GM12878 (cell line): ENCODE results near the gene AFMID. TPM values are rescaled to one million over a fixed set of nuclear protein-coding genes. Genes with fewer than 3 reads are reported as not detected.

Source experiments
- ATAC-seq: fragments of 200-7000 bp; cut with Tn5 transposase; 3 replicates; pipeline ENCODE4 v1.9.1; 2020; ENCODE audit warnings: mild to moderate bottlenecking, moderate library complexity
- BruUV-seq: library from RNA; stranded (reverse); fragments of 400-500 nt; replicated peaks from 2 replicates; lab custom pipeline; 2021; lab: Mats Ljungman, UMichigan
- CTCF ChIA-PET: fragments of 300-600 bp; sonication (Branson Sonifier 250); formaldehyde crosslinking; extraction: SDS; loops from one replicate; lab custom pipeline; 2021; ENCODE audit warnings: inconsistent platforms; lab: Yijun Ruan, JAX
- POLR2A ChIA-PET: fragments of 350-600 bp; formaldehyde crosslinking; extraction: SDS; loops from one replicate; lab custom pipeline; 2021; ENCODE audit warnings: inconsistent platforms; lab: Charles Lee
- RAD21 ChIA-PET: fragments of 300-600 bp; sonication (Branson Sonifier 250); formaldehyde crosslinking; loops from one replicate; lab custom pipeline; 2023; ENCODE audit warnings: antibody characterized with exemption; ENCODE audit not compliant: unreplicated experiment; lab: Charles Lee
- SMC1A ChIA-PET: fragments of 300-600 bp; sonication (Branson Sonifier 250); formaldehyde crosslinking; loops from one replicate; lab custom pipeline; 2023; ENCODE audit not compliant: unreplicated experiment, uncharacterized antibody; lab: Charles Lee
- DNase-seq: peaks from one replicate; pipeline ENCODE4 v3.0.0-alpha.2; 2011; ENCODE audit warnings: low read depth, low spot score
- FAIRE-seq: peaks from 3 replicates; lab custom pipeline; 2011; peaks lifted over from hg19 to GRCh38; lab: Jason Lieb, UNC
- H2AFZ ChIP-seq: 2 replicates; pipeline ENCODE4 v1.6.0; 2011; ENCODE audit warnings: low read depth, low read length, control low read depth; ENCODE audit not compliant: control insufficient read depth
- H3K27ac ChIP-seq: 2 replicates; pipeline ENCODE4 v1.5.1; 2011; ENCODE audit warnings: control low read depth; ENCODE audit not compliant: control insufficient read depth, insufficient read depth
- H3K27me3 ChIP-seq, 2 experiments: replicated peaks in 1 of 2; 2 replicates each; pipeline versions ENCODE4 v1.6.0 to v1.6.1; 2011; ENCODE audit warnings: low read length in 1 of 2; ENCODE audit not compliant: control insufficient read depth in 2 of 2, insufficient read depth in 2 of 2
- H3K36me3 ChIP-seq, 2 experiments: 2 replicates each; pipeline ENCODE4 v1.5.1; 2011; ENCODE audit warnings: low read length in 1 of 2; ENCODE audit not compliant: control insufficient read depth in 2 of 2, insufficient read depth in 2 of 2
- H3K4me1 ChIP-seq: 2 replicates; pipeline ENCODE4 v1.6.1; 2011; ENCODE audit warnings: mild to moderate bottlenecking, low read length, moderate library complexity, mixed read lengths; ENCODE audit not compliant: control insufficient read depth, insufficient read depth
- H3K4me2 ChIP-seq: 2 replicates; pipeline ENCODE4 v1.6.0; 2011; ENCODE audit warnings: control low read depth; ENCODE audit not compliant: control insufficient read depth, insufficient read depth
- H3K4me3 ChIP-seq: fragments of 200-600 bp; sonication (generic); 2 replicates; pipeline ENCODE4 v1.5.1; 2016
- H3K79me2 ChIP-seq: 2 replicates; pipeline ENCODE4 v1.6.0; 2011; ENCODE audit warnings: low read length; ENCODE audit not compliant: control insufficient read depth, insufficient read depth
- H3K9ac ChIP-seq: 2 replicates; pipeline ENCODE4 v1.8.0; 2011; ENCODE audit warnings: low read length, control low read depth, mixed read lengths; ENCODE audit not compliant: control insufficient read depth, insufficient read depth
- H3K9me3 ChIP-seq: replicated peaks from 3 replicates; pipeline ENCODE4 v1.5.1; 2011; ENCODE audit warnings: mild to moderate bottlenecking, low read length; ENCODE audit not compliant: control insufficient read depth, insufficient read depth
- H4K20me1 ChIP-seq: 2 replicates; pipeline ENCODE4 v1.6.0; 2011; ENCODE audit not compliant: control insufficient read depth, insufficient read depth
- BCL11A ChIP-seq: IDR thresholded peaks from 2 replicates; pipeline ENCODE4 v1.6.1; 2011; ENCODE audit warnings: low read depth, low read length
- CBX5 ChIP-seq: sonication (generic); IDR thresholded peaks from 2 replicates; pipeline ENCODE4 v1.6.1; 2016; ENCODE audit warnings: low read depth, moderate library complexity, mild to moderate bottlenecking, inconsistent platforms
- CREM ChIP-seq: IDR thresholded peaks from 2 replicates; pipeline ENCODE4 v1.6.1; 2014; ENCODE audit warnings: antibody characterized with exemption, low read depth
- HSF1 ChIP-seq: fragments of 150-350 bp; IDR thresholded peaks from 2 replicates; pipeline ENCODE4 v1.6.1; 2014; ENCODE audit warnings: mild to moderate bottlenecking, low read depth, low read length
- PKNOX1 ChIP-seq: fragments of 450-650 bp; IDR thresholded peaks from 2 replicates; pipeline ENCODE4 v1.6.1; 2016; ENCODE audit warnings: mild to moderate bottlenecking
- PML ChIP-seq: IDR thresholded peaks from 2 replicates; pipeline ENCODE4 v1.6.1; 2012; ENCODE audit warnings: low read length, inconsistent platforms
- POU2F2 ChIP-seq: IDR thresholded peaks from 3 replicates; pipeline ENCODE4 v1.6.1; 2011; ENCODE audit warnings: low read depth, mild to moderate bottlenecking, low read length, borderline replicate concordance
- SMAD5 ChIP-seq: IDR thresholded peaks from 2 replicates; pipeline ENCODE4 v1.6.1; 2016; ENCODE audit warnings: antibody characterized with exemption, low read depth
- ZNF384 ChIP-seq: IDR thresholded peaks from 2 replicates; pipeline ENCODE4 v1.6.1; 2012; ENCODE audit warnings: low read depth, mild to moderate bottlenecking, low read length, improper control_type of control experiment, borderline replicate concordance
- ZNF687 ChIP-seq: fragments of 450-650 bp; IDR thresholded peaks from 2 replicates; pipeline ENCODE4 v1.6.1; 2017; ENCODE audit warnings: mild to moderate bottlenecking, moderate library complexity
- ZSCAN29 ChIP-seq: fragments of 450-650 bp; IDR thresholded peaks from 2 replicates; pipeline ENCODE4 v1.6.1; 2017; ENCODE audit warnings: mild to moderate bottlenecking, moderate library complexity
- WGBS: methylation state at CpG from one replicate; pipeline ENCODE4 v1.1.6; 2016; ENCODE audit warnings: low lambda C conversion rate; ENCODE audit not compliant: insufficient replicate concordance, insufficient coverage; ENCODE audit errors: missing lambda C conversion rate; 5-methylcytosine and 5-hydroxymethylcytosine counted together
- in situ Hi-C: fragments of 300-500 bp; cut with MboI; formaldehyde crosslinking; loops from 9 replicates; pipeline ENCODE4 v1.14.3; 2018; ENCODE audit warnings: mixed read lengths
- intact Hi-C: fragments of 100-400 bp; cut with micrococcal nuclease; formaldehyde crosslinking; loops from one replicate; pipeline ENCODE4 v1.14.2; 2022; ENCODE audit not compliant: unreplicated experiment
- polyA plus RNA-seq, 11 experiments: library from polyadenylated mRNA; depleted of rRNA in 4 of 11; unstranded in 6 of 11; stranded (reverse) in 5 of 11; fragments of >200 nt; fragmentation: Nextera tagmentation in 4 of 11; fragmentation: Illumina TruSeq in 1 of 11; extraction: Ambion mirVana in 4 of 11; extraction: Trizol in 1 of 11; gene quantifications; 1 replicate in 1 of 11; 2 replicates in 10 of 11; pipeline versions ENCODE4 v1.2.1 to v1.2.3, GENCODE V29; 2011 to 2016; ENCODE audit warnings: inconsistent platforms in 2 of 11, missing spikeins in 2 of 11, low read depth in 1 of 11
- total RNA-seq, 4 experiments: library from RNA; depleted of rRNA in 3 of 4; stranded (reverse); fragments of >200 nt in 3 of 4; fragmentation: Illumina TruSeq in 1 of 4; extraction: Trizol in 1 of 4; gene quantifications; 2 replicates each; pipeline versions ENCODE4 v1.2.1 to v1.2.3, GENCODE V29; 2013 to 2021

AFMID gene
- total and polyA plus RNA-seq, 10 of the 15 experiments (the other 5 are each of a cell fraction or from before 2014, with no cell fraction given), result 36.1 to 98.8 (median 51.6) TPM

GRCh38 chr17:78173097-78173715 is 14.0 kb upstream of the AFMID start:
- in situ Hi-C loops (loop anchor here (25.0 kb wide), 1 partner anchor 1911 kb away; the partner anchor contains the start of gene UBALD2), intact Hi-C loops (loop anchor here (2.0 kb wide), 1 partner anchor 38 kb away; no protein-coding TSS in a partner anchor)
- Histone ChIP-seq H4K20me1 (no peaks in the 10 kb centered on the region; the same call in 1 of the 2 replicates), H2AFZ (no peak overlapping the region), H3K79me2 (peaks cover 55% of the 10 kb centered on the region), H3K4me1 (peaks cover 64% of the 10 kb centered on the region), H3K9ac (peak overlapping the region; percentile 54), H3K27ac (peak overlapping the region; percentile 86), H3K4me3 (peak overlapping the region; percentile 70), H3K27me3 (no peaks in the 10 kb centered on the region), H3K9me3 (no peaks in the 10 kb centered on the region), H3K36me3 (peaks cover 2 to 26% of the 10 kb centered on the region in 2 experiments; a peak in 3 of 4 replicates), H3K4me2 (peak overlapping the region; percentile 96)
- ChIA-PET CTCF (interaction anchor here (0.8 to 9.0 kb wide), 13 partner anchors 9 to 88 kb away, joined by 3 to 132 read pairs (median 6); partner anchors contain the start of genes AFMID, C17orf99, TK1 and TMC6), POLR2A (interaction anchor here (0.6 to 8.7 kb wide), 15 partner anchors 11 to 58 kb away, joined by 3 to 85 read pairs (median 6); partner anchors contain the start of genes C17orf99, TK1, TMC6 and TMC8), RAD21 (interaction anchor here (0.6 to 8.6 kb wide), 10 partner anchors 11 to 78 kb away, joined by 3 to 83 read pairs (median 4); partner anchors contain the start of gene TMC8), SMC1A (interaction anchor here (0.5 to 7.4 kb wide), 15 partner anchors 9 to 154 kb away, joined by 3 to 51 read pairs (median 5); partner anchors contain the start of genes C17orf99 and TMC8)
- 5% methylated on average over 11 of the region's 11 CpGs for WGBS
- peak; percentile 54 for ATAC-seq
- BruUV-seq, result no TSS peak
- DNase-seq, result peak; percentile 66
- no peak for FAIRE-seq
- TF ChIP-seq CREM (no peak), ZNF384 (no peak), PKNOX1 (peak; percentile 3; the same call in 1 of the 2 replicates), HSF1 (no peak), POU2F2 (peak; percentile 22; the same call in 1 of the 3 replicates), SMAD5 (peak; percentile 40; the same call in 1 of the 2 replicates), BCL11A (0 out of 2 replicates have a peak, but pooled peaks have one; percentile 1), PML (peak; percentile 68; the same call in 1 of the 2 replicates), CBX5 (no peak), ZSCAN29 (no peak), ZNF687 (peak; percentile 77)
